Liver (tissue), 3 donors: Measurements from ENCODE around the gene ZNRF2.

Experiments
- CTCF ChIP-seq: fragments of 150-350 bp; IDR thresholded peaks from 2 replicates; pipeline ENCODE4 v1.5.1; 2017; ENCODE audit warnings: improper control_type of control experiment, low read depth, low read length; ENCODE audit not compliant: missing input control
- FOXA1 ChIP-seq: IDR thresholded peaks from 2 replicates; pipeline ENCODE4 v1.6.1; 2016; ENCODE audit warnings: antibody characterized with exemption
- GABPA ChIP-seq, 2 donors: IDR thresholded peaks in 1 of 2; conservative IDR thresholded peaks in 1 of 2; 2 replicates each; pipeline ENCODE4 v1.6.1; 2016; ENCODE audit warnings: antibody characterized with exemption in 2 of 2, mild to moderate bottlenecking in 1 of 2, moderate library complexity in 1 of 2
- MAX ChIP-seq: IDR thresholded peaks from 2 replicates; pipeline ENCODE4 v1.6.1; 2016; ENCODE audit warnings: antibody characterized with exemption
- REST ChIP-seq: IDR thresholded peaks from 2 replicates; pipeline ENCODE4 v1.6.1; 2016; ENCODE audit warnings: antibody characterized with exemption, mild to moderate bottlenecking
- TAF1 ChIP-seq: conservative IDR thresholded peaks from 2 replicates; pipeline ENCODE4 v1.6.1; 2016; ENCODE audit warnings: antibody characterized with exemption, mild to moderate bottlenecking
- YY1 ChIP-seq: IDR thresholded peaks from 2 replicates; pipeline ENCODE4 v1.6.1; 2016; ENCODE audit warnings: antibody characterized with exemption, mild to moderate bottlenecking
- donor health status: healthy.
- donor health status: healthy.

- TF ChIP-seq CTCF (no peak), YY1 (no peak), TAF1 (no peak), GABPA (IDR thresholded peaks at IDR 0.05 in 1 of 2, conservative IDR thresholded peaks at IDR 0.05 in 1 of 2) (no peak), FOXA1 (no peak), MAX (no peak), REST (no peak)
Observed at GRCh38 chr7:30269490-30269889, 14.9 kb upstream of the ZNRF2 start.
